Body of pancreas (tissue), 4 donors: ENCODE data around the gene IFNLR1.

ENCODE experiments used
- CTCF ChIP-seq, 7 experiments: fragments of 450-650 bp in 4 of 7; fragments of 200-600 bp in 3 of 7; sonication (generic) in 3 of 7; IDR thresholded peaks; one replicate each; pipeline ENCODE4 v1.5.1; 2016 to 2019; ENCODE audit warnings: antibody characterized with exemption in 7 of 7
- POLR2A ChIP-seq, 3 donors: fragments of 450-650 bp; IDR thresholded peaks; one replicate each; pipeline ENCODE4 v1.6.1; 2016; ENCODE audit warnings: antibody characterized with exemption in 3 of 3, mild to moderate bottlenecking in 2 of 3

GRCh38 chr1:24222793-24223192, 35.7 kb upstream of the IFNLR1 start:
- no peak for TF ChIP-seq CTCF (IDR thresholded peaks at IDR 0.05)
- no peak for TF ChIP-seq POLR2A (IDR thresholded peaks at IDR 0.05)
